ENCODE results near the gene ZC3H12A.
A peak's percentile ranks its signal among the peaks of the same experiment; 100 is the strongest.

The ZC3H12A gene

DNA sequence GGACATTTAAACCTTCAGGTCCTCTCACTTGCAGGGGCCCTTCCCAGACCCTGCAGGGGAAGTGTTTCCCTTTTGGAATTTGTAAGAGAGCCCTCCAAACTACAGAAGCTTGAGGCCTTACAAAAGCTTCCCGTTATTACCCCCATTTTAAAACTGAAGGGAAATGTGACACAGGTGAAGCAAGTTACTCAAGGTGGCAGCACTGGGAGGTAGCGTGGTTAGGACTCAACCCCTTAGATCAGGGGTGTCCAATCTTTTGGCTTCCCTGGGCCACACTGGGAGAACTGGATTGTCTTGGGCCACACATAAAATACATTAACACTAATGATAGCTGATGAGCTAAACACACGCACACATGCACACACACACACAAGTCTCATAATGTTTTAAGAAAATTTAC is 15.8 kb upstream of the ZC3H12A start:
- Histone ChIP-seq H3K27ac (ENCODE audit: extremely low read depth, low read depth, low read length) (no peak overlapping the region), H3K4me3 (ENCODE audit: low read depth, low read length) (no peak overlapping the region), H3K4me1 (ENCODE audit: control insufficient read depth, insufficient read depth, low read length) (no peaks in the 10 kb centered on the region), H3K9me3 (ENCODE audit: control insufficient read depth, insufficient read depth, low read depth, low read length) (no peaks in the 10 kb centered on the region), H3K36me3 (ENCODE audit: control insufficient read depth in 2 of 2, insufficient read depth in 1 of 2, low read length in 2 of 2) (no peaks in the 10 kb centered on the region)
- TF ChIP-seq ZNF791 (tag by site-specific recombination; IDR thresholded peaks at IDR 0.05), result no peak
- TF ChIP-seq ZSCAN30 (tag by site-specific recombination; IDR thresholded peaks at IDR 0.05), result no peak
- TF ChIP-seq WT1 (tag by site-specific recombination; IDR thresholded peaks at IDR 0.05), result no peak
- no peak for TF ChIP-seq GFI1B (tag by site-specific recombination; IDR thresholded peaks at IDR 0.05)
- no peak for TF ChIP-seq YY1 (tag by site-specific recombination; IDR thresholded peaks at IDR 0.05)
- no peak for TF ChIP-seq ZNF423 (tag by site-specific recombination; IDR thresholded peaks at IDR 0.05)
- no peak for TF ChIP-seq ZNF426 (tag by site-specific recombination; IDR thresholded peaks at IDR 0.05)
- TF ChIP-seq ZNF843 (tag by site-specific recombination; IDR thresholded peaks at IDR 0.05), result no peak
- TF ChIP-seq, protein P1, sequence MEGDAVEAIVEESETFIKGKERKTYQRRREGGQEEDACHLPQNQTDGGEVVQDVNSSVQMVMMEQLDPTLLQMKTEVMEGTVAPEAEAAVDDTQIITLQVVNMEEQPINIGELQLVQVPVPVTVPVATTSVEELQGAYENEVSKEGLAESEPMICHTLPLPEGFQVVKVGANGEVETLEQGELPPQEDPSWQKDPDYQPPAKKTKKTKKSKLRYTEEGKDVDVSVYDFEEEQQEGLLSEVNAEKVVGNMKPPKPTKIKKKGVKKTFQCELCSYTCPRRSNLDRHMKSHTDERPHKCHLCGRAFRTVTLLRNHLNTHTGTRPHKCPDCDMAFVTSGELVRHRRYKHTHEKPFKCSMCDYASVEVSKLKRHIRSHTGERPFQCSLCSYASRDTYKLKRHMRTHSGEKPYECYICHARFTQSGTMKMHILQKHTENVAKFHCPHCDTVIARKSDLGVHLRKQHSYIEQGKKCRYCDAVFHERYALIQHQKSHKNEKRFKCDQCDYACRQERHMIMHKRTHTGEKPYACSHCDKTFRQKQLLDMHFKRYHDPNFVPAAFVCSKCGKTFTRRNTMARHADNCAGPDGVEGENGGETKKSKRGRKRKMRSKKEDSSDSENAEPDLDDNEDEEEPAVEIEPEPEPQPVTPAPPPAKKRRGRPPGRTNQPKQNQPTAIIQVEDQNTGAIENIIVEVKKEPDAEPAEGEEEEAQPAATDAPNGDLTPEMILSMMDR (tag by site-specific recombination; IDR thresholded peaks at IDR 0.05), result no peak
- CTCF ChIA-PET, result interaction anchor here (0.6 to 8.1 kb wide), 8 partner anchors 9 to 904 kb away, joined by 3 to 154 read pairs (median 5); partner anchors contain the start of gene ZC3H12A
- POLR2A ChIA-PET, result interaction anchor here (0.6 to 1.3 kb wide), 2 partner anchors 13 to 17 kb away, joined by 3 to 9 read pairs; no protein-coding TSS in a partner anchor

DNA sequence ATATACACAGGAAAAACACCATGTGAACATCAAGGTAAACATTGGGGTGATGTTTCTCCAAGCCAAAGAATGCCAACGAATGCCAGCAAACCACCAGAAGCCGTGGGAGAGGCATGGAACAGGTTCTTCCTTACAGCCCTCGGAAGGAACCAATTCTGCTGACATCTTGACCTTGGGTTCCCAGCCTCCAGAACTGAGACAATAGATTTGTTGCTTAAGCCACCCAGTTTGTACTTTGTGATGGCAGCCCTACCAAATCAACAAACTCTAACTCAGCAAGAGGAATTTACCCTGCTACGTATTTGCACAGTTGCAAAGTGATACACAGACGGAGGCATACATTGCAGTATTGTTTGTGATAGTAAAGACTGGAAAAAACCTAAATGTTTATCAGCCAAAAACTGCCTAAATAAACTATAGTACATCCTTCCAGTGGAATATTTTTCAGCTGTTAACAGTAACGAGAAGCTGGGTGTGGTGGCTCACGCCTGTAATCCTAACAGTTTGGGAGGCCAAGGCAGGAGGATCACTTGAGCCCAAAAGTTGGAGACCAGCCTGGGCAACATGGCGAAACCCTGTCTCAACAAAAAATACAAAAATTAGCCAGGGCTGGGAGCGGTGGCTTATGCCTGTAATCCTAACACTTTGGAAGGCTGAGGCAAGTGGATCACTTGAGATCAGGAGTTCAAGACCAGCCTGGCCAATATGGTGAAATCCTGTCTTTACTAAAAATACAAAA is 12.5 kb upstream of the ZC3H12A start:
- H3K36me3 ChIP-seq (ENCODE audit: control insufficient read depth in 2 of 2, insufficient read depth in 1 of 2, low read length in 2 of 2), result no peaks in the 10 kb centered on the region
- CTCF ChIA-PET, result interaction anchor here (0.7 to 1.8 kb wide), 5 partner anchors 26 to 1327 kb away, joined by 4 to 15 read pairs (median 5); partner anchors contain the start of gene MEAF6
- POLR2A ChIA-PET, result interaction anchor here (0.7 to 1.1 kb wide), 2 partner anchors 13 to 852 kb away, joined by 3 read pairs; partner anchors contain the start of gene ZC3H12A
- H3K9me3 ChIP-seq (ENCODE audit: control insufficient read depth, insufficient read depth, low read depth, low read length), result no peaks in the 10 kb centered on the region
- H3K27ac ChIP-seq (ENCODE audit: extremely low read depth, low read depth, low read length), result no peak overlapping the region
- no peak for TF ChIP-seq ZNF658 (tag by site-specific recombination; IDR thresholded peaks at IDR 0.05)
- TF ChIP-seq GLI2 (tag by site-specific recombination; IDR thresholded peaks at IDR 0.05; ENCODE audit: borderline replicate concordance, low read depth), result no peak
- TF ChIP-seq, protein P2, sequence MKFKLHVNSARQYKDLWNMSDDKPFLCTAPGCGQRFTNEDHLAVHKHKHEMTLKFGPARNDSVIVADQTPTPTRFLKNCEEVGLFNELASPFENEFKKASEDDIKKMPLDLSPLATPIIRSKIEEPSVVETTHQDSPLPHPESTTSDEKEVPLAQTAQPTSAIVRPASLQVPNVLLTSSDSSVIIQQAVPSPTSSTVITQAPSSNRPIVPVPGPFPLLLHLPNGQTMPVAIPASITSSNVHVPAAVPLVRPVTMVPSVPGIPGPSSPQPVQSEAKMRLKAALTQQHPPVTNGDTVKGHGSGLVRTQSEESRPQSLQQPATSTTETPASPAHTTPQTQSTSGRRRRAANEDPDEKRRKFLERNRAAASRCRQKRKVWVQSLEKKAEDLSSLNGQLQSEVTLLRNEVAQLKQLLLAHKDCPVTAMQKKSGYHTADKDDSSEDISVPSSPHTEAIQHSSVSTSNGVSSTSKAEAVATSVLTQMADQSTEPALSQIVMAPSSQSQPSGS (tag by site-specific recombination; IDR thresholded peaks at IDR 0.05; ENCODE audit: low read depth), result no peak
- TF ChIP-seq ZBTB20 (tag by site-specific recombination; IDR thresholded peaks at IDR 0.05), result no peak
- no peak for TF ChIP-seq SCRT2 (tag by site-specific recombination; IDR thresholded peaks at IDR 0.05)
- no peak for TF ChIP-seq ZNF394 (tag by site-specific recombination; IDR thresholded peaks at IDR 0.05; ENCODE audit: borderline replicate concordance)
- no peak for TF ChIP-seq ZNF600 (tag by site-specific recombination; IDR thresholded peaks at IDR 0.05)
- no peak for TF ChIP-seq ZBTB48 (tag by site-specific recombination; IDR thresholded peaks at IDR 0.05)
- no peaks in the 10 kb centered on the region for H3K4me1 ChIP-seq (ENCODE audit: control insufficient read depth, insufficient read depth, low read length)
- H3K4me3 ChIP-seq (ENCODE audit: low read depth, low read length), result no peak overlapping the region

DNA sequence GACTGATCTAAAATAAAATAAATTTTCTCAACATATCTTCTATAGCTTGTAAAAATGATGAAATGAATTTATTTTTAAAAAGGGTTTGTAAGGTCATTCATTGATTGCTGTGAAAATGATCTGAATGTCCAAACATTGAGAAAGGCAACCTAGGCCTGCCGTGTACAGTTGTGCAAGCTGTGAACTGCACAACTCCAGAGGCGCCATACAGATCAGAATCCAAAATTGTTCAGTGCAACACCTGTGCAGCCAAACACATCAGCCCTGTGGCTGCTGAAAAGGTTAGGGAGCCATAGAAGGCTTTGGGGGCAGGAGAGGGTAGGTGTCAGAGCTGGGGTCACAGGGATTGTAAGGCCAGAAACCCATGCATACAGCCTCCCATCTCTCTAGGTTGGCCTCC is 9.9 kb upstream of the ZC3H12A start:
- ChIA-PET CTCF (interaction anchor here (0.6 to 1.9 kb wide), 3 partner anchors 10 to 139 kb away, joined by 3 to 9 read pairs (median 3); no protein-coding TSS in a partner anchor), POLR2A (interaction anchor here (3.0 kb wide), 1 partner anchor 10 kb away, joined by 19 read pairs; the partner anchor contains the start of gene ZC3H12A)
- no peak for TF ChIP-seq ZNF555 (tag by site-specific recombination; conservative IDR thresholded peaks at IDR 0.05)
- TF ChIP-seq, protein P3, sequence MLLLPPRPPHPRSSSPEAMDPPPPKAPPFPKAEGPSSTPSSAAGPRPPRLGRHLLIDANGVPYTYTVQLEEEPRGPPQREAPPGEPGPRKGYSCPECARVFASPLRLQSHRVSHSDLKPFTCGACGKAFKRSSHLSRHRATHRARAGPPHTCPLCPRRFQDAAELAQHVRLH (tag by site-specific recombination; IDR thresholded peaks at IDR 0.05), result 0 out of 2 replicates have a peak, but pooled peaks have one; percentile 18
- Histone ChIP-seq H3K36me3 (ENCODE audit: control insufficient read depth in 2 of 2, insufficient read depth in 1 of 2, low read length in 2 of 2) (no peaks in the 10 kb centered on the region), H3K27ac (ENCODE audit: extremely low read depth, low read depth, low read length) (no peak overlapping the region), H3K4me3 (ENCODE audit: low read depth, low read length) (no peak overlapping the region), H3K9me3 (ENCODE audit: control insufficient read depth, insufficient read depth, low read depth, low read length) (no peaks in the 10 kb centered on the region), H3K4me1 (ENCODE audit: control insufficient read depth, insufficient read depth, low read length) (no peaks in the 10 kb centered on the region)
